ENCODE data around the gene SYNJ1. TPM values are rescaled to one million over a fixed set of nuclear protein-coding genes. Genes with fewer than 3 reads are reported as not detected.

The SYNJ1 gene
- total and polyA plus RNA-seq, 2 of the 4 experiments (the other 2 are of a cell fraction): 3.6 to 4.6 TPM

GRCh38 chr21:32641710-32642698, 85.8 kb downstream of the SYNJ1 start:
- Histone ChIP-seq H3K9me3 (ENCODE audit: control insufficient read depth, insufficient read depth, low read length) (no peaks in the 10 kb centered on the region), H3K14ac (replicated peaks; ENCODE audit: low read depth, low read length) (no peak overlapping the region), H3K4me2 (ENCODE audit: low read depth, low read length) (no peak overlapping the region), H2BK120ac (ENCODE audit: low read depth, low read length) (no peak overlapping the region), H4K8ac (ENCODE audit: low read depth in 2 of 2, low read length in 2 of 2) (no peak overlapping the region), H3K27me3 (ENCODE audit: control insufficient read depth, insufficient read depth, low read length) (no peaks in the 10 kb centered on the region), H3K36me3 (ENCODE audit: control insufficient read depth, insufficient read depth, low read length) (peaks cover 16% of the 10 kb centered on the region), H3K56ac (ENCODE audit: extremely low read depth, insufficient read depth, low read length) (no peak overlapping the region), H4K91ac (ENCODE audit: insufficient read depth, low read depth, low read length) (no peak overlapping the region), H3K4me3 (ENCODE audit: insufficient read depth, low read depth, low read length) (no peak overlapping the region), H4K5ac (ENCODE audit: low read depth, low read length) (no peak overlapping the region), H3K79me1 (ENCODE audit: low read depth in 1 of 2, low read length in 2 of 2) (no peaks in the 10 kb centered on the region), H4K20me1 (ENCODE audit: insufficient read depth, low read length) (no peaks in the 10 kb centered on the region), H3K9ac (ENCODE audit: low read depth, low read length) (no peak overlapping the region), H2BK15ac (ENCODE audit: low read depth, low read length) (no peak overlapping the region), H2AK5ac (ENCODE audit: low read depth, low read length) (no peak overlapping the region), H2AFZ (replicated peaks; ENCODE audit: low read length, poor library complexity) (no peak overlapping the region), H3K4ac (ENCODE audit: low read depth, low read length) (no peak overlapping the region), H2BK20ac (ENCODE audit: low read depth, low read length) (no peak overlapping the region), H3K4me1 (ENCODE audit: control insufficient read depth, insufficient read depth, low read length) (no peaks in the 10 kb centered on the region), H2BK5ac (ENCODE audit: low read depth, low read length, poor library complexity, severe bottlenecking) (no peak overlapping the region), H3K9me1 (ENCODE audit: insufficient read depth, low read length) (0 out of 2 replicates have a peak, but pooled peaks cover 1% of the 10 kb centered on the region), H3K23ac (ENCODE audit: low read depth, low read length) (no peak overlapping the region), H2AK9ac (replicated peaks; ENCODE audit: low read depth, low read length, poor library complexity) (no peak overlapping the region), H3K18ac (ENCODE audit: low read depth, low read length) (no peak overlapping the region), H3K27ac (ENCODE audit: insufficient read depth, low read length) (no peak overlapping the region)
- dilution Hi-C loops (cut with HindIII; ENCODE audit: low sequenced_read_pairs, unreplicated experiment): no loop called here
- CTCF ChIA-PET: no interaction called here
- TF ChIP-seq RCOR1 (IDR thresholded peaks at IDR 0.05; ENCODE audit: insufficient replicate concordance, low read length) (no peak), CHD1 (IDR thresholded peaks at IDR 0.05; ENCODE audit: low read depth, low read length) (no peak), CEBPB (IDR thresholded peaks at IDR 0.05; ENCODE audit: low read depth, low read length) (peak; percentile 36; the same call in 1 of the 2 replicates), USF2 (IDR thresholded peaks at IDR 0.05; ENCODE audit: low read depth, low read length) (no peak)
- no peak for DNase-seq
- no peak for ATAC-seq (ENCODE audit: low read depth)
- WGBS, 2 experiments (ENCODE audit: extremely low coverage in 2 of 2, insufficient read length in 1 of 2): 60% methylated on average over 1 of the region's 10 CpGs; no CpG with 5 or more reads in 1 of the 2 experiments
- intact Hi-C loops (cut with micrococcal nuclease): no loop called here
- no TSS peak for BruUV-seq (replicated peaks)
- in situ Hi-C loops (cut with MboI; ENCODE audit: low sequenced_read_pairs): no loop called here
- POLR2A ChIA-PET (ENCODE audit: unreplicated experiment): no interaction called here
